Transverse colon (tissue), 4 donors: Measurements from ENCODE around the gene CARF. TPM values are rescaled to one million over a fixed set of nuclear protein-coding genes. Genes with fewer than 3 reads are reported as not detected.

Experiments
- DNase-seq: peaks from one replicate; pipeline ENCODE4 v3.0.0-alpha.2; 2019
- H3K27ac ChIP-seq, 4 donors: fragments of 200-600 bp; sonication (generic); 2 replicates each; pipeline ENCODE4 v1.5.1; 2016 to 2018; ENCODE audit warnings: inconsistent platforms in 4 of 4
- H3K27me3 ChIP-seq: fragments of 200-600 bp; sonication (generic); 2 replicates; pipeline ENCODE4 v1.5.1; 2017; ENCODE audit warnings: inconsistent platforms
- H3K36me3 ChIP-seq, 4 donors: fragments of 200-600 bp; sonication (generic); 2 replicates each; pipeline ENCODE4 v1.5.1; 2017 to 2019; ENCODE audit warnings: inconsistent platforms in 4 of 4
- H3K4me1 ChIP-seq, 4 donors: fragments of 200-600 bp; sonication (generic); 2 replicates each; pipeline ENCODE4 v1.5.1; 2017 to 2020; ENCODE audit warnings: inconsistent platforms in 4 of 4
- H3K4me3 ChIP-seq, 4 donors: fragments of 200-600 bp; sonication (generic); 1 replicate in 1 of 4; 2 replicates in 3 of 4; pipeline versions ENCODE4 v1.5.1 to v1.6.1; 2017 to 2019; ENCODE audit warnings: inconsistent platforms in 4 of 4
- H3K9me3 ChIP-seq, 2 donors: fragments of 200-600 bp; sonication (generic); 2 replicates each; pipeline ENCODE4 v1.5.1; 2017 to 2019; ENCODE audit warnings: inconsistent platforms in 2 of 2
- EP300 ChIP-seq: sonication (generic); formaldehyde crosslinking; IDR thresholded peaks from one replicate; pipeline ENCODE4 v1.6.1; 2017; ENCODE audit warnings: antibody characterized with exemption, low read depth
- POLR2A ChIP-seq: fragments of 450-650 bp; IDR thresholded peaks from one replicate; pipeline ENCODE4 v1.6.1; 2016; ENCODE audit warnings: antibody characterized with exemption, mild to moderate bottlenecking, moderate library complexity
- POLR2AphosphoS5 ChIP-seq, 3 donors: sonication (generic); formaldehyde crosslinking; IDR thresholded peaks; one replicate each; pipeline ENCODE4 v1.6.1; 2016; ENCODE audit warnings: antibody characterized with exemption in 3 of 3
- WGBS, 2 donors: methylation state at CpG; one replicate each; pipeline ENCODE4 v1.1.5; 2018; ENCODE audit warnings: low coverage in 1 of 2; 5-methylcytosine and 5-hydroxymethylcytosine counted together
- in situ Hi-C, 4 donors: fragments of 200-750 bp; cut with MboI; loops; one replicate each; pipeline versions ENCODE4 v1.15.0 to v1.15.1; 2017; ENCODE audit warnings: low sequenced_read_pairs in 3 of 4, low pct_ligation_motif_present in 1 of 4, low pct_unique_long_range_greater_than_20kb in 1 of 4
- intact Hi-C: fragments of 100-400 bp; cut with DNase I; formaldehyde crosslinking; loops from one replicate; pipeline ENCODE4 v1.15.1; 2023; ENCODE audit warnings: low total_unique reads
- total RNA-seq, 4 donors: library from RNA; depleted of rRNA; stranded (reverse); fragments of >200 nt; gene quantifications; one replicate each; pipeline ENCODE4 v1.1.0, GENCODE V29; 2016
- TF ChIP-seq, protein P1 (sequence below), 5 experiments: fragments of 200-600 bp in 3 of 5; fragments of 450-650 bp in 2 of 5; sonication (generic) in 3 of 5; IDR thresholded peaks; 1 replicate in 2 of 5; 2 replicates in 3 of 5; pipeline ENCODE4 v1.5.1; 2016 to 2017; ENCODE audit warnings: antibody characterized with exemption in 5 of 5, inconsistent platforms in 3 of 5, mild to moderate bottlenecking in 2 of 5, moderate library complexity in 1 of 5

Gene CARF
- total RNA-seq, 4 donors from 2014 or later = 11.0 to 98.4 (median 54.8) TPM

DNA sequence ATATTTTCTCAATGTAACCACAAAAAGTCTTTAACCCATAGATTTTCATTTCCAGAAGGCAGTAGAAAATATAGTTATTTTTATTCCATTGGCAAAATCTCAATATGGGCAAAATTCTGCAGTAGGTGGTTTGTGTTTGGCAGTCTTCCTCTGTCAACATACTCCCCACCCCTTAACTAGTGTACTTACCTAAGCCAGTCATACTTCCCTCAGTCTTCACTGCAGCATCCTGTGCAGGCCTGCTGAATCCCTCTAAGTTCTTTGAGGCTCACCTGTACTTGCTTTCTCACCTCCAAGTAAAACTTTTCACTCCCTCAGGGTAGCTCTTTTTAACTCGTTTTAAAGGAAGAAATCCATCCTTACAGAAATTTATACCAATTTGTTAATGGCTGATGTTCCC is 6.8 kb downstream of the CARF start:
- no peak for DNase-seq
- Histone ChIP-seq H3K4me3 (no peak overlapping the region), H3K27ac (no peak overlapping the region), H3K4me1 (no peaks in the 10 kb centered on the region), H3K27me3 (no peaks in the 10 kb centered on the region), H3K36me3 (peaks cover 0 to 7% (median 0%) of the 10 kb centered on the region in 4 donors), H3K9me3 (no peaks in the 10 kb centered on the region)
- 67 to 93% methylated on average over 1 of the region's 1 CpG for WGBS, 2 donors
- in situ Hi-C loops = no loop called here
- TF ChIP-seq, protein P1, sequence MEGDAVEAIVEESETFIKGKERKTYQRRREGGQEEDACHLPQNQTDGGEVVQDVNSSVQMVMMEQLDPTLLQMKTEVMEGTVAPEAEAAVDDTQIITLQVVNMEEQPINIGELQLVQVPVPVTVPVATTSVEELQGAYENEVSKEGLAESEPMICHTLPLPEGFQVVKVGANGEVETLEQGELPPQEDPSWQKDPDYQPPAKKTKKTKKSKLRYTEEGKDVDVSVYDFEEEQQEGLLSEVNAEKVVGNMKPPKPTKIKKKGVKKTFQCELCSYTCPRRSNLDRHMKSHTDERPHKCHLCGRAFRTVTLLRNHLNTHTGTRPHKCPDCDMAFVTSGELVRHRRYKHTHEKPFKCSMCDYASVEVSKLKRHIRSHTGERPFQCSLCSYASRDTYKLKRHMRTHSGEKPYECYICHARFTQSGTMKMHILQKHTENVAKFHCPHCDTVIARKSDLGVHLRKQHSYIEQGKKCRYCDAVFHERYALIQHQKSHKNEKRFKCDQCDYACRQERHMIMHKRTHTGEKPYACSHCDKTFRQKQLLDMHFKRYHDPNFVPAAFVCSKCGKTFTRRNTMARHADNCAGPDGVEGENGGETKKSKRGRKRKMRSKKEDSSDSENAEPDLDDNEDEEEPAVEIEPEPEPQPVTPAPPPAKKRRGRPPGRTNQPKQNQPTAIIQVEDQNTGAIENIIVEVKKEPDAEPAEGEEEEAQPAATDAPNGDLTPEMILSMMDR (IDR thresholded peaks at IDR 0.05) = no peak
- TF ChIP-seq POLR2AphosphoS5 (IDR thresholded peaks at IDR 0.05) = no peak
- no peak for TF ChIP-seq POLR2A
- no peak for TF ChIP-seq EP300
- intact Hi-C loops = no loop called here

DNA sequence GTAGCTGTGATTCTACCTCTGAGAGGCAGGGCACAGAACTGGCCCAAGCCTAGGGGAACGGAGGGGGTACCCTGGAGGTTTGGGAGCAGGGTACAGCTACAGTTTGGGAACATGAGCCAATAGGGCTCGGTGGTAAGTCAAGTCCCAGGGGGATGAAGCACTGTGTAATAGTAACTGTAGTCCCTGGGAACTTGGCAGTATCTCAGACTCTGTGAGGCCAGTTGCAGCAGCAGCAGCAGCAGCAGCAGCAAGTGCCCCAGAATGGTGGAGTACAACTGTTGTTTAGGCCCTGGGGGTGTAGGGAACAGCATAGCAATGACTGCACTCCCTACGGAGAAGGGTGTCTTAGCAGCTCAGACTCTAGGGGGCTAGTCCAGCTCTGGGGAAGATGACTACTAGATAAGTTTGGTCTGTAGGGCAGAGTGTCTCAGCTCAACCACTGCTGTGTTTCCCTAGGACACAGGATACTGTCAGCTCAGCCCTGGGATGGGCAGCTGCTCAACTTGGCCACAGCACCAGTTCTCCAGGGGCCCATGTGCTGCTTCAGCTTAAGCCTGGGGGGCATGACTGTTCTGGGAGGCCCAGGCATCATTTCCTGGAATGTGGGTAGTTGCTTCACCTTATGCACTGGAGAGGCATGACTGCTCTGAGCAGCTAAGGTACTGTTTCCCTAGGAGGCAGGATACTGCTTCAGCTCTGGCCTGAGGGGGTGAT is 20.5 kb downstream of the CARF start:
- Histone ChIP-seq H3K4me3 (no peak overlapping the region), H3K9me3 (no peaks in the 10 kb centered on the region), H3K4me1 (no peaks in the 10 kb centered on the region), H3K27ac (no peak overlapping the region), H3K36me3 (peaks cover 0 to 2% (median 0%) of the 10 kb centered on the region in 4 donors), H3K27me3 (no peaks in the 10 kb centered on the region)
- intact Hi-C loops (no loop called here), in situ Hi-C loops (no loop called here)
- DNase-seq = no peak
- TF ChIP-seq EP300 = no peak
- TF ChIP-seq POLR2A = no peak
- no peak for TF ChIP-seq POLR2AphosphoS5 (IDR thresholded peaks at IDR 0.05)
- TF ChIP-seq, protein P1 (IDR thresholded peaks at IDR 0.05) = no peak
- WGBS, 2 donors = 93 to 100% methylated on average over 1 to 3 of the region's 3 CpGs

DNA sequence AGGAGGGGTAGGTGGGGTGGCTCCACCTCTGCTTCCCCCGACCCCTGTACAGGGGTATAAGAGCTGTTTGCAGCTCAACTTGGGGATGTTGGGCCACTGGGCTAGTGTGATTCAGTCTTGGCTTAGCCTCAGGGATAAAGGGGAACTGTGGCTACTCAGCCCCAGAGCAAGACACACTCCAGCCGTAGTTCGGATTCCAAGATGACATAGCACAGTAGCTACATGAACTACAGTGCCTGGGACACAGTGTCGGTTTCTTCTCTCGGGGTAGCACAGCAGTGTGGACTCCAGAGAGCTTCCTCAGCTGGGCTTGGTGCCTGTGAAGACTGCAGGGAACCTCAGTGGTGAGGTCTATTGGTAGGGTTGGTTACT is 21.1 kb downstream of the CARF start:
- WGBS, 2 donors = 93% methylated on average over 5 of the region's 5 CpGs; no CpG with 5 or more reads in 1 of the 2 donors
- DNase-seq = no peak
- no peaks in the 10 kb centered on the region for H3K4me1 ChIP-seq
- in situ Hi-C loops (no loop called here), intact Hi-C loops (no loop called here)
- no peak overlapping the region for H3K27ac ChIP-seq
- no peak for TF ChIP-seq EP300
- TF ChIP-seq POLR2AphosphoS5 (IDR thresholded peaks at IDR 0.05) = no peak
- TF ChIP-seq POLR2A = no peak
- TF ChIP-seq, protein P1 (IDR thresholded peaks at IDR 0.05) = no peak
- no peak overlapping the region for H3K4me3 ChIP-seq
- peaks cover 0 to 2% (median 0%) of the 10 kb centered on the region in 4 donors for H3K36me3 ChIP-seq
- H3K9me3 ChIP-seq = no peaks in the 10 kb centered on the region
- H3K27me3 ChIP-seq = no peaks in the 10 kb centered on the region

DNA sequence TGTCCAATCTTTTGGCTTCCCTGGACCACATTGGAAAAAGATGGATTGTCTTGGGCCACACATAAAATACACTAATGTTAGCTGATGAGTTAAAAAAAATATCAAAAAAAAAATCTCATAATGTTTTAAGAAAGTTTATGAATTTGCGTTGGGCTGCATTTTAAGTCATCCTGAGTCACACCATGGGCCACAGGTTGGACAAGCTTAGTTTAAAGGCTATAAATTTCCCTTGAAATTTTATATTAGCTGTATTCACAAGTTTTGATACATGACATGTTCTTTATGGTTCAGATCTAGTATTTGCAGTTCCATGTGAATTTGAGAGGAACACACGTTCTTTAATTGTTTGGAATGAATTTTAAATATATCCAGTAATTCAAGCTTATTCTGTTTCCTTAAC is 21.9 kb downstream of the CARF start:
- H3K4me3 ChIP-seq = no peak overlapping the region
- no peaks in the 10 kb centered on the region for H3K4me1 ChIP-seq
- in situ Hi-C loops (no loop called here), intact Hi-C loops (no loop called here)
- no peaks in the 10 kb centered on the region for H3K36me3 ChIP-seq
- H3K27me3 ChIP-seq = no peaks in the 10 kb centered on the region
- no peak for DNase-seq
- H3K27ac ChIP-seq = no peak overlapping the region
- 89 to 97% methylated on average over 1 to 2 of the region's 2 CpGs for WGBS, 2 donors
- TF ChIP-seq EP300 = no peak
- no peak for TF ChIP-seq POLR2A
- TF ChIP-seq, protein P1 (IDR thresholded peaks at IDR 0.05) = no peak
- no peak for TF ChIP-seq POLR2AphosphoS5 (IDR thresholded peaks at IDR 0.05)
- no peaks in the 10 kb centered on the region for H3K9me3 ChIP-seq
